ENCODE measurements around the gene ACTR3C.
"Not testable (repeated sequence)": the region's sequence is repeated elsewhere in the genome, so short reads cannot be mapped to it uniquely, and the experiment has no call there.

Gene ACTR3C

DNA sequence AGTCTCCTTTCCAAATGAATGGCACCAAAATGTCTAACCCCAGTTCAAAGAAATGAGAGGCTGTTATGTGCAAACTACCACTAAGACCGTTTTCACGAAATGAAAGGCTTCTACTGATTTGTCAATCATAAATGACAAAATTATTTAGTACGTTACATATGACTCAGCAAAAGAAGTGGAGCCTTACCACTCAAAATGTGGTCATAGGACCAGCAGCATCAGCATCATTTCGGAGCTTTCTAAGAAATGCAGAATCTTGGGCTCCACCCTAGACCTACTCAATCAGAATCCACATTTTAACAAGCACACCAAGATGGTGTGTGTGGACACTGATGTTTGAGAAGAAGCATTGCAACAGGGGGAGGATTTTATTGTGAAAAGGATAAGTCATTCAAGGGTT lies 120.5 kb downstream of the ACTR3C start:
- DNase-seq (ENCODE audit: low read depth in 2 of 2): not testable (repeated sequence)
